K562 (cell line): ENCODE data around the gene SIGLEC11.

Source experiments
- BRD4 ChIP-seq: fragments of 200-600 bp; sonication (generic); IDR thresholded peaks from 2 replicates; pipeline ENCODE4 v1.6.1; 2017; ENCODE audit warnings: inconsistent platforms
- EHMT2 ChIP-seq: fragments of 450-650 bp; IDR thresholded peaks from 2 replicates; pipeline ENCODE4 v1.6.1; 2018; ENCODE audit warnings: antibody characterized with exemption
- GMEB1 ChIP-seq: fragments of 250-450 bp; sonication (Bioruptor Pico); IDR thresholded peaks from 2 replicates; pipeline ENCODE4 v1.4.0; 2020; ENCODE audit warnings: mild to moderate bottlenecking
- ZBTB33 ChIP-seq: sonication (generic); formaldehyde crosslinking; IDR thresholded peaks from 2 replicates; pipeline ENCODE4 v1.8.1; 2023; ENCODE audit warnings: mild to moderate bottlenecking, missing genetic modification reagents

- TF ChIP-seq GMEB1 (CRISPR knock-in tag) (no peak), EHMT2 (no peak), BRD4 (no peak), ZBTB33 (CRISPR knock-in tag) (no peak)
These were observed 24.4 kb downstream of the SIGLEC11 start for GRCh38 chr19:49936549-49936948.
